ENCODE results near the gene ADGRL3.
"Not testable (repeated sequence)": the region's sequence is repeated elsewhere in the genome, so short reads cannot be mapped to it uniquely, and the experiment has no call there.

ADGRL3 gene

GRCh38 chr4:61763682-61764081, 563.6 kb downstream of the ADGRL3 start:
- DNase-seq = no peak

GRCh38 chr4:61764090-61764489, 564.0 kb downstream of the ADGRL3 start:
- DNase-seq = not testable (repeated sequence)

DNA sequence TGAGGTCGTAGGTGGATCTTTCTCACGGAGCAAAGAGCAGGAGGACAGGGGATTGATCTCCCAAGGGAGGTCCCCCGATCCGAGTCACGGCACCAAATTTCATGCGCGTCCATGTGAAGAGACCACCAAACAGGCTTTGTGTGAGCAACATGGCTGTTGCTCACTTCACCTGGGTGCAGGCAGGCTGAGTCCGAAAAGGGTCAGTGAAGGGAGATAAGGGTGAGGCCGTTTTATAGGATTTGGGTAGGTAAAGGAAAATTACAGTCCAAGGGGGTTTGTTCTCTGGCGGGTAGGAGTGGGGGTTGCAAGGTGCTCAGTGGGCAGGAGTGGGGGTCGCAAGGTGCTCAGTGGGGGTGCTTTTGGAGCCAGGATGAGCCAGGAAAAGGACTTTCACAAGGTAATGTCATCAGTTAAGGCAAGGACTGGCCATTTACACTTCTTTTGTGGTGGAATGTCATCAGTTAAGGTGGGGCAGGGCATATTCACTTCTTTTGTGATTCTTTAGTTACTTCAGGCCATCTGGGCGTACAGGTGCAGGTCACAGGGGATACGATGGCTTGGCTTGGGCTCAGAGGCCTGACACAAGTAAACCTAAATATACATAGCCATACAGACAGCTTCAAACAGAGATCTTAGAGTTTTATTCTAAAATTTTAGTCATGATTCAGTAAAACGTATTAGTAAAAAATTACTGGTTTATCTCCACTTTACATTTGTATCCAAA, 569.5 kb downstream of the ADGRL3 start:
- DNase-seq = not testable (repeated sequence)

- no peak for DNase-seq
These were observed 570.3 kb downstream of the ADGRL3 start for GRCh38 chr4:61770456-61770855.

DNA sequence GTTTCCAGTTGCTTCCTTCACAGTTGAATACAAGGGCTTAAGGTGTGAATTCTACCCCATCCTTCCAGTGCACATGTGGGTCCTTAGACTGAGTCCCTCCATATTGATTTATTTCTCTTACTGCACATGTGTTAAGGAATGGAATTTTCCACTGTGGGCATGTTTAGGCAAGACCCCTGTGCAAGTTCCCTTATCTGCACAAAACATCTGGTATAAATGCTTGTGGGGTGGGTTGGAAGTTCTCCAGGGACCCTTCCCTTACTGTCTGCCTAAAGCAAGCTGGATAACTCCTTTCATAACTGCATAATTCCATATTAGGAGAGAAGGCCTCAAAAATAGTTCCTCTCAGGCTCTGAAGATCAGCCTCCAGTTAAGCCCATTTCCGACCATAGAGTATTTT, 570.9 kb downstream of the ADGRL3 start:
- no peak for DNase-seq

DNA sequence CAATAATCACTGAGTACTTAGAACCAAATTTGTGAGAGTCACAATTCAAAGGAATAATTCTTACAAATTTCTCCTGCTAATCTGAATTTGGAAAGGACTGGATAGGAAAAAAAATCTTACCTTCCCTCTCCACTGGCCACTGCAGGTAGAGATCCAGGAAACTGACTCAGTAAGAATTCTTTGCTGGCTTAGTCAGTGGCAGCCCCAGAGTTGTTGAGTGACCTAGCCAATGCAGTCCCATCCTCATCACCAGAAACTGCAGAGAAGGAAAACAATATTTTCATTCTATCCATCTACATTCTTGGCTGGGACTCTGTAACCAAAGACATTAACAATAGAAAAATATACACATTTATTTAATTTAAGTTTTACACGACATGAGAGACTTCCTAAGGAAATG, 572.0 kb downstream of the ADGRL3 start:
- DNase-seq = no peak

DNA sequence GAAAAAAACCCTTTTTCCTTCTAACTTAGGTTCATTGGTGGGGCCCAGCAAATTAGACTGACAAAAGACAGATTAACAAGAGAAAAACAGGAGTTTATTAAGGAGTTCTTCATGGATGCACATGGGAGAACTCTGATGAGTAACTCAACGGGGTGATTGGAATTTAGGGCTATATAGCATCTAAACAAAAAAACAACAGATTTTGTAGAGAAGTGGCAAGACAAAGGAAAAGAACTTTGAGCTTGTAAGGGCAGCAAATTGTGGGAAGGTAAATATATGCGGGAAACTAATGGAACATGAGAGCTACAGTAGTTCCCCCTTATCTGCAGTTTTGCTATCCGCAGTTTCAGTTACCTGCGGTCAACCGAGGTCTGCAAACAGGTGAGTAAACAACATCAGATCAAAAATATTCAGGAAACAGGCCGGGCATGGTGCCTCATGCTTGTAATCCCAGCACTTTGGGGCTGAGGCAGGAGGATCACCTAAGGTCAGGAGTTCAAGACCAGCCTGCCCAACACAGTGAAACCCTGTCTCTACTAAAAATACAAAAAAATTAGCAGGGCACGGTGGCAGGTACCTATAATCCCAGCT, 573.6 kb downstream of the ADGRL3 start:
- no peak for DNase-seq

- DNase-seq = no peak
These were observed 582.0 kb downstream of the ADGRL3 start for GRCh38 chr4:61782133-61782532.

GRCh38 chr4:61783050-61783449, 582.9 kb downstream of the ADGRL3 start:
- DNase-seq = peak; percentile 57

- no peak for DNase-seq
These were observed 585.6 kb downstream of the ADGRL3 start for GRCh38 chr4:61785761-61786160.

DNA sequence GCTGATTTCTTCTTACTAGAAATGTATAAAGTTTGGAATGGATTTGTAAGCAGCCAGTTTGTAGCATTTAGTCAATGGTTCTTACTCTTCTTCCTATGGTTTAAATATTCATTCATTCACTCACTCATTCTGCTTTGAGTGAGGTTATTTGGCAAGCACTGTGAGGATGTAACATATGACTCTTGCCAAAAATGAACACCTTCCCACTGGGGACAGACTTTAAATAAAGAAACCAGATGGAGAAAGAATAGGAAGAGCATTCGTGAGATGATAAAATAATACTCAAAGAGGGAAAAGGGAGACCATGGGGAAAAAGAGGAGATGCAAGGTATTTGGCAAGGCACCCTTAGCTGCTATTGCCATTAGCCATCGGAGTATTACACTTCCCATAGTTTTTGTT, 586.1 kb downstream of the ADGRL3 start:
- no peak for DNase-seq

GRCh38 chr4:61795998-61796397, 595.9 kb downstream of the ADGRL3 start:
- DNase-seq = no peak

DNA sequence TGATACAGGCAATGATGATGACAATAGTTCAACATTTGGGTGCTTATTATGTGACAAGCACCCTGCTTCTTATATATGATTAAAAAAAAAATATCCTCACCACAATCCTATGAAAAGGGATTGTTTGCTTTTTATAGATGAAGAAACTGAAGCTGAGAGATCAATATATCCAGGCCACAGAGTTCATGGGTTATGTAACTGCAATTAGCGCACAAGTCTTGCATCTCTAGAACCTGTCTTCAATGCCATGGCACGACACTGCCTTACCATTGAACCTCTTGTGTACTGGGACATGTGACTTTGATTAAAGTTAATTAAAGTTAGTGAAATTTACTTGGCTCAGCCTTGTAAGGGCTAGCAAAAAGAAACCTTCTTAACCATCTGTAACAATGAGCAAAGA, 599.7 kb downstream of the ADGRL3 start:
- DNase-seq = no peak

- DNase-seq = no peak
These were observed 605.1 kb downstream of the ADGRL3 start for GRCh38 chr4:61805227-61805626.

DNA sequence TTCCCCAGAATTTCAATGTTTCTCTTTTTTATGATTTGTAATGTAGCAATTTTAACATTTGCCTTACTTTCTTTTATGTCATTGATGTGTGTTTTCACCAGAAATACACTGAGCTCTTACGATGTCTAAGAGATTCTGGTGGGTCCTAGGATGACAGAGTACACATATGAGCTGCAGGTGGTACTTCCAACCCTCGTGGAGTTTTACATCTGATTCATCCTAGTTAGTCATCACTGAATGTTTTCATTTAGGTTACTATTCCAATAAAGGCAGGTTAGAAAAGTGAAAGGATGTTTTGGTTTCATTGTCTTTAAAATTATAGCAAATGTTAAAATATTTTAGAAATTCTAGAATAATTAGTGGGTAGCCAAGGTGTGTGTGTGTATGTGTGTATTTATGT, 605.9 kb downstream of the ADGRL3 start:
- DNase-seq = no peak

- DNase-seq = no peak
These were observed 612.0 kb downstream of the ADGRL3 start for GRCh38 chr4:61812171-61812570.

DNA sequence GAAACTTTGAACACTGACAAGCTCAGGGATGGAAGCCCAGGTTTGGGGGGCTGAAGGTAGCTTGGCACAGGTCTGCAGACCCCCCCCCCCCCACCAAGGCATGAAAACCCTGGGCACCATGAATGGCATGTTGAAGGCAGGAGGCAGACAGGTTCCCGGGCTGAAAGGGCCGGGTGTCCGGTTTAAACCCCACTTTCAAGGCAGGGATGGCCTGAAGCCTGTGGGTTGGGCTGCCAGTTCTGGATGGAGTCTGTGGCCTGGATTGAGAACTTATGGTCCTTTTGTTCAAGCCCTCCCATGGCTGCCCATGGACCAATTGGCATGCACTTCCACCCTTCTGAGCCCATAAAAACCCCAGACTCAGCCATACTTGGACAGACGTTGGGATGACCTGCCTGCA, 616.9 kb downstream of the ADGRL3 start:
- no peak for DNase-seq

DNA sequence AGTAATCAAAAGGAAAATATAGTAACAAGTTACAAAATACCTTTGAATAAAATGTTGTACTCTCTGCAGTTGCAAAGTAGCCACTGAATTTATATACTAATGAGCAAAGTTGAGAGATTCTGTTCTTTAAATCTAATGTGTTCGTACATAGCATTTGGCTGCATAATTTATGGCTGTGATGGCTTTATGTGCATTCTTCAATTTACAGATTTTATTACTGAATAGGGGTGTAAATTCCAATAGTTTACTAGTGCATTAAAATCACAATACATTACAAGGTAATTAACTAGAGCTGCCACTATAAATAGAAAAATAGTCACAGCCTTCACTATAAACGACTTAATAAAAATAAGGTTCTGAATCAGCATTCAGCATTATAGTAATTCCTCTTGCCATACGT, 620.0 kb downstream of the ADGRL3 start:
- DNase-seq = no peak

GRCh38 chr4:61824454-61824853, 624.3 kb downstream of the ADGRL3 start:
- no peak for DNase-seq

GRCh38 chr4:61827907-61828391, 627.8 kb downstream of the ADGRL3 start:
- no peak for DNase-seq

GRCh38 chr4:61828960-61829359, 628.8 kb downstream of the ADGRL3 start:
- DNase-seq = no peak

- DNase-seq = no peak
These were observed 631.9 kb downstream of the ADGRL3 start for GRCh38 chr4:61831987-61832386.

- no peak for DNase-seq
These were observed 637.3 kb downstream of the ADGRL3 start for GRCh38 chr4:61837395-61837794.

DNA sequence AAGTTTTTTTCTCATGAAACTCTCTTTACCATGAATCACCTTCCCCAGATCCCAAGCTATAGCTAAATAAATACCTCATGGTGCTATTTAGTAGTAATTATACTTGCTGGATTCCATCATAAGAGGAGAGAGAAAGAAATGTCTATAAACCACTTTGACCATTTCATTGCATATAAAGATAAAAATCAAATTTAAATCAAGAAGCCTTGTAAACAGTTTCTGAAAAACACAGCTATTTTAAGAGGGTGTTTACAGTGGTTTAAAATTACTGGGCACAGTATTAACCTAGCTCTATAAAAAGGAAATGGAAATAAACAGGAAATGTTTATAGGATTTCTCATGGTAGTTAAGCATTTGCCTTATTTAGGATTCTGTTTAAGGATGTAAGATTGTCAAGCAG, 637.9 kb downstream of the ADGRL3 start:
- no peak for DNase-seq

GRCh38 chr4:61841714-61842113, 641.6 kb downstream of the ADGRL3 start:
- DNase-seq = no peak
